KMS-11 (cell line): Measurements from ENCODE around the gene GNAQ.

ENCODE experiments used
- H2AFZ ChIP-seq: fragments of 200-600 bp; sonication (generic); 2 replicates; pipeline ENCODE4 v1.6.1; 2016; ENCODE audit warnings: antibody characterized with exemption, mixed run types, low read depth
- H3K27ac ChIP-seq: fragments of 200-600 bp; sonication (generic); 2 replicates; pipeline ENCODE4 v1.6.1; 2016; ENCODE audit warnings: mild to moderate bottlenecking, mixed run types
- H3K27me3 ChIP-seq: fragments of 200-600 bp; sonication (generic); 2 replicates; pipeline ENCODE4 v1.6.1; 2017; ENCODE audit warnings: mild to moderate bottlenecking, low read depth, mixed run types, moderate library complexity; ENCODE audit not compliant: insufficient read depth
- H3K36me3 ChIP-seq: fragments of 200-600 bp; sonication (generic); 2 replicates; pipeline ENCODE4 v1.6.1; 2017; ENCODE audit warnings: mild to moderate bottlenecking, mixed run types; ENCODE audit not compliant: insufficient read depth
- H3K4me1 ChIP-seq: fragments of 200-600 bp; sonication (generic); 2 replicates; pipeline ENCODE4 v1.6.1; 2016; ENCODE audit warnings: mild to moderate bottlenecking, low read depth, mixed run types; ENCODE audit not compliant: poor library complexity, severe bottlenecking
- H3K4me2 ChIP-seq: fragments of 200-600 bp; sonication (generic); 2 replicates; pipeline ENCODE4 v1.7.0; 2016; ENCODE audit warnings: mild to moderate bottlenecking, mixed run types
- H3K4me3 ChIP-seq: fragments of 200-600 bp; sonication (generic); IDR thresholded peaks from 2 replicates; pipeline ENCODE4 v1.6.1; 2017; ENCODE audit warnings: low read depth, low read length, mixed read lengths; ENCODE audit not compliant: insufficient read depth
- H3K79me2 ChIP-seq: fragments of 200-600 bp; sonication (generic); 2 replicates; pipeline ENCODE4 v1.6.1; 2016; ENCODE audit warnings: low read depth, mixed run types; ENCODE audit not compliant: insufficient read depth
- H3K9ac ChIP-seq: fragments of 200-600 bp; sonication (generic); 2 replicates; pipeline ENCODE4 v1.6.1; 2016; ENCODE audit warnings: mild to moderate bottlenecking, mixed run types
- H4K20me1 ChIP-seq: fragments of 200-600 bp; sonication (generic); 2 replicates; pipeline ENCODE4 v1.6.1; 2016; ENCODE audit warnings: mild to moderate bottlenecking, mixed run types; ENCODE audit not compliant: insufficient read depth
- TF ChIP-seq, protein P1 (sequence below): fragments of 200-600 bp; sonication (generic); conservative IDR thresholded peaks from 2 replicates; pipeline ENCODE4 v1.6.1; 2017; ENCODE audit warnings: low read depth, mild to moderate bottlenecking, antibody characterized with exemption, low read length, moderate library complexity, mixed read lengths

The GNAQ gene

DNA sequence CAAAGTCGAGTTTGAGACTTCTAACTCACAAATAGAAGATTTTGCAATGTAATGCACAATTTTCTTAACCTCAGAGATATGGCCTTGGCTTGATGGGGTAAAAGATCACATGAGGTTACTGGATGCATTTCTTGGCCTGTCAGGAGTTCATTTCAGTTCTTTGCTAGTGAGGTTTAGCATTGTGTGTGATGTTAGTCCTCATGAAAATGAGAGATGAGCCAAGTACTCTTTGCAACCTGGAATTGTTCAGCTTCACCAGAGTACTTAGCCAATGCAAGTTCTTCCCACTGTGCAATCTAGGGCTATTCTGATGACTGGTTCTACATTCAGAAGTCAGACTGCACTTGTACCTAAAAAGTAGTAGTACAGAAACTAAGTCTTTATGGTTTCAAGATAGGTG is 24.9 kb downstream of the GNAQ start:
- H3K4me1 ChIP-seq, result no peaks in the 10 kb centered on the region
- no peak overlapping the region for H3K4me2 ChIP-seq
- H3K27me3 ChIP-seq, result no peaks in the 10 kb centered on the region
- no peak overlapping the region for H3K4me3 ChIP-seq
- no peaks in the 10 kb centered on the region for H3K79me2 ChIP-seq
- no peak overlapping the region for H3K27ac ChIP-seq
- H4K20me1 ChIP-seq, result no peaks in the 10 kb centered on the region
- H3K36me3 ChIP-seq, result no peaks in the 10 kb centered on the region
- TF ChIP-seq, protein P1, sequence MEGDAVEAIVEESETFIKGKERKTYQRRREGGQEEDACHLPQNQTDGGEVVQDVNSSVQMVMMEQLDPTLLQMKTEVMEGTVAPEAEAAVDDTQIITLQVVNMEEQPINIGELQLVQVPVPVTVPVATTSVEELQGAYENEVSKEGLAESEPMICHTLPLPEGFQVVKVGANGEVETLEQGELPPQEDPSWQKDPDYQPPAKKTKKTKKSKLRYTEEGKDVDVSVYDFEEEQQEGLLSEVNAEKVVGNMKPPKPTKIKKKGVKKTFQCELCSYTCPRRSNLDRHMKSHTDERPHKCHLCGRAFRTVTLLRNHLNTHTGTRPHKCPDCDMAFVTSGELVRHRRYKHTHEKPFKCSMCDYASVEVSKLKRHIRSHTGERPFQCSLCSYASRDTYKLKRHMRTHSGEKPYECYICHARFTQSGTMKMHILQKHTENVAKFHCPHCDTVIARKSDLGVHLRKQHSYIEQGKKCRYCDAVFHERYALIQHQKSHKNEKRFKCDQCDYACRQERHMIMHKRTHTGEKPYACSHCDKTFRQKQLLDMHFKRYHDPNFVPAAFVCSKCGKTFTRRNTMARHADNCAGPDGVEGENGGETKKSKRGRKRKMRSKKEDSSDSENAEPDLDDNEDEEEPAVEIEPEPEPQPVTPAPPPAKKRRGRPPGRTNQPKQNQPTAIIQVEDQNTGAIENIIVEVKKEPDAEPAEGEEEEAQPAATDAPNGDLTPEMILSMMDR, result no peak
- H2AFZ ChIP-seq, result no peak overlapping the region
- H3K9ac ChIP-seq, result no peak overlapping the region

DNA sequence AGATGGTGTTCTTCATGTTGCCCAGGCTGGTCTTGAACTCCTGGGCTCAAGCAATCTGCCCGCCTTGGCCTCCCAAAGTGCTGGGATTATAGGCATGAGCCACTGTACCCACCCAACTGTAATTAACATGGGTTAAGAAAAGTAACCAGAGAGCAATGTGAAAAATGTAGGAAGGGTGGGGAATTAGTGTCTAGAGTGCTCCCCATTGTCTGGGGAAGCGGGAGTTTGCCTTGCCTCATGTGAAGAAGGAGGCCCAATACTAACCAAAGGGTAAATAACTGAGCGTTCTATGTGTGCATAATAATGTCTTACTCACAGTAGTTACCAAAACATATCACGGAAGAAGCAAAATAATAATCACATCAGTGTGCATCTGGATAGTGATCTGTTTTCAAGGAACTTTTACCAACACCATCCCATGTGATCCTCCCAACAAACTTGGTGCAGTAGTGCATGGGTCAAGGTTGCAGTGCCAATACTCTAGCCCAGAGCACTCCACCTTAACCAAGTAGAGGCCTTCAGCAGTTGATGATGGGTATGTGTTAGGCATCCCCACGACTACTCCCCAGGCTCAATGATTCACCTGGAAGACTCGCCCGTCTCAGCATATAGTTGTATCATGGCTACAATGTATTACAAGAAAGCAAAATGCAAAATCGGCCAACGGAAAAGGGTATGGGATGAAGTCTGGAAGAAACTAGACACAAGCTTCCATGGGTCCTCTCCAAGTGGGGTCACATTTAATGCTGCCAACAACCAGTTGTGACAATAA is 26.2 kb downstream of the GNAQ start:
- no peak overlapping the region for H2AFZ ChIP-seq
- no peaks in the 10 kb centered on the region for H3K27me3 ChIP-seq
- H3K4me1 ChIP-seq, result no peaks in the 10 kb centered on the region
- TF ChIP-seq, protein P1, result no peak
- 0 out of 2 replicates have a peak, but pooled peaks cover 2% of the 10 kb centered on the region for H3K79me2 ChIP-seq
- no peak overlapping the region for H3K27ac ChIP-seq
- H3K9ac ChIP-seq, result no peak overlapping the region
- no peak overlapping the region for H3K4me3 ChIP-seq
- no peak overlapping the region for H3K4me2 ChIP-seq
- no peaks in the 10 kb centered on the region for H4K20me1 ChIP-seq
- H3K36me3 ChIP-seq, result no peaks in the 10 kb centered on the region

DNA sequence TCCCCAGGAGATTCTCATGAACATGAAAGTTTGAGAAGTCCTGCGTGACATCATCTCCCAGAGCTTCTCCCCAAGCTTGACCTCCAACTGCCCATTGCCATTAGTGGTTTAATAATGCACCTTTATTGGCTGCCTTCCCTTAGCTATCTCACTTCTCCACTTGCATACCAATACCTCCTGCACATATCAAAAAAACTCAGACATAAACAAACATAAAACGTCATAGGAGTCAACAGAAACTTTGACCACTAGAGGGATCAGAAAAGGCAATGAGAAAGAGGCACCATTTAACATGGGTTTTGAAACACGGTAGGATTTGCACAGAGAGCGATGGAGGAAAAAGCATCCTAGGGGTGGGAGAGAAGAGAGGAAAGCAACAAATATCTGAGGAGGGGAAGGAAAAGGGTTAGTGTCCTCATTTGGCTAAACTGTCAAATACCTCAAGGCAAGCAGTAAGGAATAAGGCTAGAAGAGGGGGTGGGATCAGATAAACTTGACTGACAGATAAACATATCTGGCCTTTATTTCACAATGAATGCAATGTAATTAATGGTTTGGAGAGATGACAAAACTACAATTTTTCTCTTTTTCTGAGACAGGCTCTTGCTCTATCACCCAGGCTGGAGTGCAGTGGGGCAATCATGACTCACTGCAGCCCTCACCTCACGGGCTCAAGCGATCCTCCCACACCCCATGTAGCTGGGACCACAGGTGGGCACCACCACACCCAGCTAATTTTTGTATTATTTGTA is 27.0 kb downstream of the GNAQ start:
- TF ChIP-seq, protein P1, result peak; percentile 32; the same call in 1 of the 2 replicates
- H3K4me1 ChIP-seq, result no peaks in the 10 kb centered on the region
- 0 out of 2 replicates have a peak, but pooled peaks cover 2% of the 10 kb centered on the region for H3K79me2 ChIP-seq
- no peaks in the 10 kb centered on the region for H4K20me1 ChIP-seq
- no peak overlapping the region for H3K27ac ChIP-seq
- H3K9ac ChIP-seq, result no peak overlapping the region
- no peak overlapping the region for H3K4me2 ChIP-seq
- H2AFZ ChIP-seq, result no peak overlapping the region
- H3K36me3 ChIP-seq, result no peaks in the 10 kb centered on the region
- no peaks in the 10 kb centered on the region for H3K27me3 ChIP-seq
- H3K4me3 ChIP-seq, result no peak overlapping the region

DNA sequence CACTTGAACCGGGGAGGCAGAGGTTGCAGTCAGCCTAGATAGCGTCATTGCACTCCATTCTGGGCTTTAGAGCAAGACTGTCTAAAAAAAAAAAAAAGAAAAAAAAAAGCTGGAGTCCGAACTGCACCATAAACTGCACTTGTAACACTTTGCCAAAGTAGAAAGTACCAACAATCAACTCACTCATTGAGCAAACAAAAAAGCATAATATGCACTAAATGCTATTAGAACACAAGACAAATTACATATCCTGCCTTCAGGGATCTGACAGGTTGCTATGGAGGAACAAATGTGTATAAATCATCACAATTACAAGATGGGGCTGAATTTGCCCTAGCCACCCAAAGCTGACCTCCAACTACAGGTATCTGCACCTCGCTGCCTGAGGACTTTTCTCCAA is 27.9 kb downstream of the GNAQ start:
- Histone ChIP-seq H3K9ac (no peak overlapping the region), H3K4me1 (no peaks in the 10 kb centered on the region), H3K4me2 (no peak overlapping the region), H4K20me1 (no peaks in the 10 kb centered on the region), H3K36me3 (no peaks in the 10 kb centered on the region), H3K79me2 (0 out of 2 replicates have a peak, but pooled peaks cover 2% of the 10 kb centered on the region), H2AFZ (no peak overlapping the region), H3K27me3 (no peaks in the 10 kb centered on the region), H3K4me3 (no peak overlapping the region), H3K27ac (no peak overlapping the region)
- TF ChIP-seq, protein P1, result no peak
